SK-N-MC (cell line): ENCODE data around the gene NBEAL1.

Experiments used
- EZH2 ChIP-seq: fragments of 200-600 bp; sonication (generic); IDR thresholded peaks from one replicate; pipeline ENCODE4 v1.6.1; 2017; ENCODE audit warnings: antibody characterized with exemption
- FOXP2 ChIP-seq: optimal IDR thresholded peaks from 2 replicates; pipeline ENCODE3; 2011; ENCODE audit warnings: mild to moderate bottlenecking, moderate library complexity; ENCODE audit not compliant: insufficient read depth; ENCODE audit errors: extremely low read length, control extremely low read depth
- POLR2AphosphoS5 ChIP-seq: IDR thresholded peaks from 2 replicates; pipeline ENCODE4 v1.6.1; 2012; ENCODE audit warnings: mild to moderate bottlenecking, low read depth, low read length, borderline replicate concordance

- no peak for TF ChIP-seq EZH2
- TF ChIP-seq POLR2AphosphoS5: no peak
- TF ChIP-seq FOXP2: no peak
Measured at GRCh38 chr2:203201426-203201825, 186.8 kb downstream of the NBEAL1 start.
